NCI-H1105 treated with DMSO at 0.1 percent for 48 hours (cell line): ENCODE results near the gene WDR18.

ENCODE experiments used
- DNase-seq: peaks from one replicate; lab custom pipeline; 2025; lab: John Stamatoyannopoulos, UW

Gene WDR18

DNA sequence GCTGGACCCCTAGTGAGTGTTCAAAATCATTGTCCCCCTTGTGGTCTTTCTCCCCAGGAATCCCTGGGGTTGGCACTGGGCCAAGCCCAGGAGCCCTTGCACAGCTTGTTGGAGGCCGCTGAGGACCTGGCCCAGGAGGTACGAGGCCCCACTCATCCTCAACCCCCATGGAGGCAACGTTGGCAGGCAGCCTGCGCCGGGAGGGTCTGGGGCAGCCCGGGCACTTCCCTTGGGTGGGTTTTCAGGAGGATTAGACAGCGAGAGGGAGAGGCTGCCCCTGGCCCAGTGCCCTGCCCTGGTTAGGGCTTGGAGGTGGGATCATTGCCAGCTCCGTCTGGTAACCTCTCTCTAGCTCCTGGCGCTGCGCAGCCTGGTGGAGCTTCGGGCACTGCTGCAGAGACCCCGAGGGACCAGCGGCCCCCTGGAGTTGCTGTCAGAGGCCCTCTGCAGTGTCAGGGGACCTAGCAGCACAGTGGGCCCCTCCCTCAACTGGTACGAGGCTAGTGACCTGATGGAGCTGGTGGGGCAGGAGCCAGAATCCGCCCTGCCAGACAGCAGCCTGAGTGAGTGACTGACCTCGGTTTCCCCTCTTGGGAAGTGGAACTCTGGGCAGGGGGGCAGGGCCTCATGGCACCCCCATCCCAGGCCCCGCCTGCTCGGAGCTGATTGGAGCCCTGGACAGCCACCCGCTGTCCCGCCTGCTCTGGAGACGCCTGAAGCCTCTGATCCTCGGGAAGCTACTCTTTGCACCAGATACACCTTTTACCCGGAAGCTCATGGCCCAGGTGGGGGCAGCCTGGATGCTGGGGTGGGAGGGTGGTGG, 58.8 kb downstream of the WDR18 start:
- DNase-seq, result peak; percentile 76
